ENCODE measurements around the gene EXOC2.

DNA sequence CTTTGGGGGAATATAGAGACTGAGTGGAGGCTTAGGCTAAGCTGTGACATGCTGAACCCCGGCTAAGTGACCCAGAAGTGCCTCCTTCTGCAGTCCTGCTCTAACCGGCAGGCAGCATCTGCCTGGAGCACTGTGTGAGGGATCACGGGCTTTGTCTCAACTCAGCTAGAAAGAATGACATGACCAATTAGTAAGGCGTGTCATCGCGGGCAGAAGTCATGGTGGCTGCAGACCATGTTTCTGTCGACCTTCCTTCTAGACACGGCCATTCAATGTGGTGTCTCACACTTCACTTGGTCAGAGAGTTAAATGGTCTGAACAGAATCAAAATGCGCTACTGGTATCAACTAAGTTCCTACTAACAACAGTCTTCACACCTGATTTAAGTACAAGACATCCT lies 71.0 kb downstream of the EXOC2 start:
- TF ChIP-seq, protein P1, sequence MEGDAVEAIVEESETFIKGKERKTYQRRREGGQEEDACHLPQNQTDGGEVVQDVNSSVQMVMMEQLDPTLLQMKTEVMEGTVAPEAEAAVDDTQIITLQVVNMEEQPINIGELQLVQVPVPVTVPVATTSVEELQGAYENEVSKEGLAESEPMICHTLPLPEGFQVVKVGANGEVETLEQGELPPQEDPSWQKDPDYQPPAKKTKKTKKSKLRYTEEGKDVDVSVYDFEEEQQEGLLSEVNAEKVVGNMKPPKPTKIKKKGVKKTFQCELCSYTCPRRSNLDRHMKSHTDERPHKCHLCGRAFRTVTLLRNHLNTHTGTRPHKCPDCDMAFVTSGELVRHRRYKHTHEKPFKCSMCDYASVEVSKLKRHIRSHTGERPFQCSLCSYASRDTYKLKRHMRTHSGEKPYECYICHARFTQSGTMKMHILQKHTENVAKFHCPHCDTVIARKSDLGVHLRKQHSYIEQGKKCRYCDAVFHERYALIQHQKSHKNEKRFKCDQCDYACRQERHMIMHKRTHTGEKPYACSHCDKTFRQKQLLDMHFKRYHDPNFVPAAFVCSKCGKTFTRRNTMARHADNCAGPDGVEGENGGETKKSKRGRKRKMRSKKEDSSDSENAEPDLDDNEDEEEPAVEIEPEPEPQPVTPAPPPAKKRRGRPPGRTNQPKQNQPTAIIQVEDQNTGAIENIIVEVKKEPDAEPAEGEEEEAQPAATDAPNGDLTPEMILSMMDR (IDR thresholded peaks at IDR 0.05; ENCODE audit: low read depth, low read length) = no peak
- no peak for TF ChIP-seq EZH2phosphoT487 (IDR thresholded peaks at IDR 0.05; ENCODE audit: low read depth)
